B cell (primary cell): ENCODE data around the gene TMUB2. TPM values are rescaled to one million over a fixed set of nuclear protein-coding genes. Genes with fewer than 3 reads are reported as not detected.

ENCODE experiments used
- ATAC-seq: fragments of 200-7000 bp; cut with Tn5 transposase; one replicate; pipeline ENCODE4 v1.10.0; 2021; ENCODE audit warnings: low read depth, mild to moderate bottlenecking, moderate number of reproducible peaks, moderate library complexity
- CTCF ChIA-PET: fragments of 350-600 bp; sonication (Branson Sonifier 250); formaldehyde crosslinking; loops from one replicate; lab custom pipeline; 2021; ENCODE audit warnings: antibody characterized with exemption, inconsistent platforms; lab: Charles Lee
- POLR2A ChIA-PET: fragments of 350-600 bp; sonication (Branson Sonifier 250); formaldehyde crosslinking; loops from one replicate; lab custom pipeline; 2021; ENCODE audit warnings: antibody characterized with exemption; lab: Charles Lee
- DNase-seq: peaks from one replicate; pipeline ENCODE4 v3.0.0; 2013
- H2AFZ ChIP-seq: 2 replicates; pipeline ENCODE4 v1.6.1; 2012; ENCODE audit warnings: mild to moderate bottlenecking, low read depth, low read length; ENCODE audit not compliant: insufficient read depth, poor library complexity, severe bottlenecking
- H3K27ac ChIP-seq, 2 donors: 1 replicate in 1 of 2; 2 replicates in 1 of 2; pipeline ENCODE4 v1.5.1; 2012 to 2013; ENCODE audit warnings: low read length in 2 of 2, mild to moderate bottlenecking in 2 of 2, moderate library complexity in 1 of 2
- H3K27me3 ChIP-seq, 4 experiments: fragments of 200-600 bp in 1 of 4; sonication (generic) in 1 of 4; replicated peaks in 1 of 4; 1 replicate in 2 of 4; 2 replicates in 2 of 4; pipeline versions ENCODE4 v1.6.1 to v1.7.0; 2013 to 2016; ENCODE audit warnings: low read length in 3 of 4, mild to moderate bottlenecking in 2 of 4, mixed read lengths in 1 of 4, moderate library complexity in 1 of 4; ENCODE audit not compliant: insufficient read depth in 4 of 4, control insufficient read depth in 3 of 4; ENCODE audit errors: control extremely low read depth in 1 of 4
- H3K36me3 ChIP-seq, 2 experiments: replicated peaks in 1 of 2; 1 replicate in 1 of 2; 2 replicates in 1 of 2; pipeline versions ENCODE4 v1.6.1 to v1.7.1; 2013; ENCODE audit warnings: low read length in 1 of 2; ENCODE audit not compliant: insufficient read depth in 2 of 2, control insufficient read depth in 1 of 2; ENCODE audit errors: control extremely low read depth in 1 of 2, extremely low read depth in 1 of 2
- H3K4me1 ChIP-seq, 2 donors: fragments of 200-600 bp in 1 of 2; sonication (generic) in 1 of 2; 1 replicate in 1 of 2; 2 replicates in 1 of 2; pipeline versions ENCODE4 v1.5.1 to v1.6.1; 2013 to 2017; ENCODE audit warnings: low read length in 2 of 2; ENCODE audit not compliant: control insufficient read depth in 2 of 2, insufficient read depth in 2 of 2
- H3K4me2 ChIP-seq: replicated peaks from 2 replicates; pipeline ENCODE3; 2012; ENCODE audit warnings: mild to moderate bottlenecking, low read depth, low read length; ENCODE audit not compliant: poor library complexity, severe bottlenecking
- H3K4me3 ChIP-seq, 5 experiments: fragments of 200-600 bp in 1 of 5; sonication (generic) in 1 of 5; 1 replicate in 3 of 5; 2 replicates in 2 of 5; pipeline versions ENCODE4 v1.5.1 to v1.7.0; 2011 to 2016; ENCODE audit warnings: low read length in 4 of 5, mild to moderate bottlenecking in 4 of 5, low read depth in 2 of 5, control low read depth in 1 of 5, moderate library complexity in 1 of 5; ENCODE audit not compliant: insufficient read depth in 1 of 5; ENCODE audit errors: control extremely low read depth in 1 of 5, extremely low read depth in 1 of 5
- H3K79me2 ChIP-seq: fragments of 200-600 bp; sonication (generic); one replicate; pipeline ENCODE4 v1.6.0; 2016; ENCODE audit warnings: low read length; ENCODE audit not compliant: control insufficient read depth, insufficient read depth
- H3K9ac ChIP-seq: fragments of 200-600 bp; sonication (generic); 2 replicates; pipeline ENCODE4 v1.6.1; 2017; ENCODE audit warnings: mild to moderate bottlenecking, low read length, moderate library complexity
- H3K9me3 ChIP-seq, 3 donors: one replicate each; pipeline versions ENCODE4 v1.6.1 to v1.7.1; 2013; ENCODE audit warnings: low read length in 2 of 3; ENCODE audit not compliant: control insufficient read depth in 2 of 3, insufficient read depth in 1 of 3; ENCODE audit errors: control extremely low read depth in 1 of 3
- H4K20me1 ChIP-seq: 2 replicates; pipeline ENCODE4 v1.6.0; 2012; ENCODE audit warnings: mild to moderate bottlenecking, low read length; ENCODE audit not compliant: insufficient read depth, control insufficient read depth, poor library complexity, severe bottlenecking
- H3K27ac Mint-ChIP-seq: one replicate; pipeline ENCODE4 v1.8.0; 2021; ENCODE audit warnings: mixed read lengths
- H3K27me3 Mint-ChIP-seq: one replicate; pipeline ENCODE4 v1.8.0; 2021; ENCODE audit warnings: mixed read lengths
- H3K4me1 Mint-ChIP-seq: one replicate; pipeline ENCODE4 v1.8.0; 2021; ENCODE audit warnings: mixed read lengths
- H3K4me3 Mint-ChIP-seq: one replicate; pipeline ENCODE4 v1.8.0; 2021; ENCODE audit warnings: mixed read lengths
- H3K9me3 Mint-ChIP-seq: one replicate; pipeline ENCODE4 v1.8.0; 2022; ENCODE audit warnings: mixed read lengths; ENCODE audit not compliant: insufficient read depth
- CTCF ChIP-seq: fragments of 200-600 bp; IDR thresholded peaks from one replicate; pipeline ENCODE4 v1.8.0; 2022; ENCODE audit warnings: antibody characterized with exemption, mild to moderate bottlenecking
- EZH2 ChIP-seq: IDR thresholded peaks from 2 replicates; pipeline ENCODE4 v1.6.1; 2012; ENCODE audit warnings: borderline replicate concordance, low read depth, mild to moderate bottlenecking, moderate library complexity, low read length; ENCODE audit not compliant: insufficient read depth, poor library complexity, severe bottlenecking
- WGBS: methylation state at CpG from one replicate; pipeline ENCODE4 v1.1.5; 2013; ENCODE audit warnings: missing lambda C conversion rate; ENCODE audit not compliant: insufficient coverage; 5-methylcytosine and 5-hydroxymethylcytosine counted together
- intact Hi-C: fragments of 100-400 bp; cut with micrococcal nuclease; formaldehyde crosslinking; loops from one replicate; pipeline ENCODE4 v1.10.0; 2022
- polyA plus RNA-seq: library from polyadenylated mRNA; depleted of rRNA; stranded (reverse); fragments of >200 nt; gene quantifications from 2 replicates; pipeline ENCODE4 v1.2.3, GENCODE V29; 2012
- total RNA-seq, 2 donors: library from RNA; stranded (reverse); fragments of 120-200 nt in 1 of 2; gene quantifications; 1 replicate in 1 of 2; 2 replicates in 1 of 2; pipeline versions ENCODE4 v1.2.3 to v1.2.4, GENCODE V29; 2013 to 2022

TMUB2 gene
- total and polyA plus RNA-seq, 2 donors (not counting 1 experiment from before 2014, with no cell fraction given), result 52.3 to 114 TPM

- Histone ChIP-seq H3K36me3 (peaks cover 2 to 19% of the 10 kb centered on the region in 2 experiments), H3K4me2 (peak overlapping the region; percentile 92), H4K20me1 (no peaks in the 10 kb centered on the region), H3K4me3 (peak overlapping the region in 3 of 5 experiments; percentile 74 to 87 (median 75)), H2AFZ (peak overlapping the region; percentile 50), H3K4me1 (peaks cover 46% of the 10 kb centered on the region in 2 donors), H3K9me3 (no peaks in the 10 kb centered on the region), H3K27me3 (no peaks in the 10 kb centered on the region), H3K9ac (peak overlapping the region; percentile 77), H3K79me2 (peaks cover 49% of the 10 kb centered on the region), H3K27ac (peak overlapping the region in 1 of 2 donors; percentile 76)
- H3K9me3 Mint-ChIP-seq, result no peaks in the 10 kb centered on the region
- no peaks in the 10 kb centered on the region for H3K27me3 Mint-ChIP-seq
- H3K4me1 Mint-ChIP-seq, result peaks cover 50% of the 10 kb centered on the region
- peak overlapping the region; percentile 56 for H3K27ac Mint-ChIP-seq
- POLR2A ChIA-PET, result interaction anchor here (0.6 to 7.8 kb wide), 12 partner anchors 9 to 135 kb away, joined by 3 to 100 read pairs (median 7); partner anchors contain the start of genes ATXN7L3, GRN and SLC25A39
- TF ChIP-seq EZH2 (no peak), CTCF (no peak)
- peak overlapping the region; percentile 23 for H3K4me3 Mint-ChIP-seq
- intact Hi-C loops, result loop anchor here (2.0 kb wide), 1 partner anchor 78 kb away; the partner anchor contains the start of gene HROB
- DNase-seq (peak; percentile 89), ATAC-seq (peak; percentile 46)
- CTCF ChIA-PET, result interaction anchor here (1.0 to 5.5 kb wide), 6 partner anchors 8 to 130 kb away, joined by 5 to 62 read pairs (median 13); partner anchors contain the start of gene GRN
- under 1% methylated on average over 73 of the region's 73 CpGs for WGBS
These were observed 32.4 kb downstream of the TMUB2 start for GRCh38 chr17:44219108-44219615.
